GM19035 (cell line): ENCODE measurements around the gene PRPF6.
"Not testable (repeated sequence)": the region's sequence is repeated elsewhere in the genome, so short reads cannot be mapped to it uniquely, and the experiment has no call there.

Experiments used
- ATAC-seq: cut with Tn5 transposase; IDR thresholded peaks from one replicate; pipeline ENCODE4 v1.9.1; 2021; ENCODE audit not compliant: unreplicated experiment

PRPF6 gene

GRCh38 chr20:64010711-64011237 lies 29.8 kb downstream of the PRPF6 start:
- no peak for ATAC-seq

- ATAC-seq: no peak
Measured at GRCh38 chr20:64011366-64011779, 30.4 kb downstream of the PRPF6 start.

DNA sequence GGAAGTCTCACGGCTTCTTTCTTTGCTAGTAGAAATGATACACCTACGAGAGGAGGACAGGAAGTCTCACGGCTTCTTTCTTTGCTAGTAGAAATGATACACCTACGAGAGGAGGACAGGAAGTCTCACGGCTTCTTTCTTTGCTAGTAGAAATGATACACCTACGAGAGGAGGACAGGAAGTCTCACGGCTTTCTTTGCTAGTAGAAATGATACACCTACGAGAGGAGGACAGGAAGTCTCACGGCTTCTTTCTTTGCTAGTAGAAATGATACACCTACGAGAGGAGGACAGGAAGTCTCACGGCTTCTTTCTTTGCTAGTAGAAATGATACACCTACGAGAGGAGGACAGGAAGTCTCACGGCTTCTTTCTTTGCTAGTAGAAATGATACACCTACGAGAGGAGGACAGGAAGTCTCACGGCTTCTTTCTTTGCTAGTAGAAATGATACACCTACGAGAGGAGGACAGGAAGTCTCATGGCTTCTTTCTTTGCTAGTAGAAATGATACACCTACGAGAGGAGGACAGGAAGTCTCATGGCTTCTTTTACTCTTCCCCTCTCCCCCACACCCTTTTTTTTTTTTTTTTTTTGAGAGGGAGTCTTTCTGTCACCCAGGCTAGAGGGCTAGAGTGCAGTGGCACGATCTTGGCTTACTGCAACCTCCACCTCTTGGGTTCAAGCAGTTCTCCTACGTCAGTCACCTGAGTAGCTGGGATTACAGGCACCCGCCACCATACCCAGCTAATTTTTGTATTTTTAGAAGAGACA lies 31.6 kb downstream of the PRPF6 start:
- ATAC-seq: not testable (repeated sequence)

DNA sequence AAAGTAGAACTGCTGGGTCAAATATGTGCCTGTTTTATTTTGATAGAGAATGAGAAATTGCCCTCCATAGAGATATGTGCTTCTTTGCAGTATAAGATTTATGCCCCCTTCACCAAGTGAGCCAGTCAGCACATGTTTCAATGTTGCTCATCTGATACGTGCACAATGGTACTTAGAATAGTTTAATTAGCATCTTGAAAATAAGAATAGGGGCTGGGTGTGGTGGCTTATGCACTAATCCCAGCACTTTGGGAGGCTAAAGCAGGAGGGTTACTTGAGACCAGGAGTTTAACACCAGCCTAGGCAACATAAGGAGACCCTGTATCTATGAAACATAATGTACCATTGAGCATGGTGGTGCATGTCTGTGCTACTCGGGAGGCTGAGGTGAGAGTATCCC lies 34.7 kb downstream of the PRPF6 start:
- ATAC-seq: no peak

DNA sequence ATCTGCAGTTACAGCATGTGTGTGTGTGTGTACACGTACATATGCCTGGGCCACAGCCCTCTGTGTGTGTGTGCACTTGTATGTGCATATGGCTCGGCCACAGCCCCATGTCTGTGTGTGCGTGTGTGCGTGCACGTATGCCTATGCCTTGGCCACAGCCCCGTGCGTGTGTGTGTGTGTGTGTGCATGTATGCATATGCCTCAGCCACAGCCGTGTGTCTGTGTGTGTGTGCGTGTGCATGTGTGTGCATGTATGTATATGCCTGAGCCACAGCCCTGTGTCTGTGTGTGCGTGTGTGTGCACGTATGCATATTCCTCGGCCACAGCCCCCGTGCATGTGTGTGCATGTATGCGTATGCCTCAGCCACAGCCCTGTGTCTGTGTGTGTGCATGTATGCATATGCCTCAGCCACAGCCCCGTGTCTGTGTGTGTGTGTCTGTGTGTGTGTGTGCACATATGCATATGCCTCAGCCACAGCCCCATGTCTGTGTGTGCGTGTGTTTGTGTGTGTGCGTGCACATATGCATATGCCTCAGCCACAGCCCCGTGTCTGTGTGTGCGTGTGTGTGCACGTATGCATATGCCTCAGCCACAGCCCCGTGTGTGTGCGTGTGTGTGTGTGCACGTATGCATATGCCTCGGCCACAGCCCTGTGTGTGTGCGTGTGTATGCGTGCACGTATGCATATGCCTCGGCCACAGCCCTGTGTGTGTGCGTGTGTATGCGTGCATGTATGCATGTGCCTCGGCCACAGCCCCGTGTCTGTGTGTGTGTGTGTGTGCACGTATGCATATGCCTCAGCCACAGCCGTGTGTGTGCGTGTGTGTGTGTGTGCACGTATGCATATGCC lies 40.4 kb downstream of the PRPF6 start:
- ATAC-seq: no peak

GRCh38 chr20:64022671-64023360 lies 41.9 kb downstream of the PRPF6 start:
- no peak for ATAC-seq

DNA sequence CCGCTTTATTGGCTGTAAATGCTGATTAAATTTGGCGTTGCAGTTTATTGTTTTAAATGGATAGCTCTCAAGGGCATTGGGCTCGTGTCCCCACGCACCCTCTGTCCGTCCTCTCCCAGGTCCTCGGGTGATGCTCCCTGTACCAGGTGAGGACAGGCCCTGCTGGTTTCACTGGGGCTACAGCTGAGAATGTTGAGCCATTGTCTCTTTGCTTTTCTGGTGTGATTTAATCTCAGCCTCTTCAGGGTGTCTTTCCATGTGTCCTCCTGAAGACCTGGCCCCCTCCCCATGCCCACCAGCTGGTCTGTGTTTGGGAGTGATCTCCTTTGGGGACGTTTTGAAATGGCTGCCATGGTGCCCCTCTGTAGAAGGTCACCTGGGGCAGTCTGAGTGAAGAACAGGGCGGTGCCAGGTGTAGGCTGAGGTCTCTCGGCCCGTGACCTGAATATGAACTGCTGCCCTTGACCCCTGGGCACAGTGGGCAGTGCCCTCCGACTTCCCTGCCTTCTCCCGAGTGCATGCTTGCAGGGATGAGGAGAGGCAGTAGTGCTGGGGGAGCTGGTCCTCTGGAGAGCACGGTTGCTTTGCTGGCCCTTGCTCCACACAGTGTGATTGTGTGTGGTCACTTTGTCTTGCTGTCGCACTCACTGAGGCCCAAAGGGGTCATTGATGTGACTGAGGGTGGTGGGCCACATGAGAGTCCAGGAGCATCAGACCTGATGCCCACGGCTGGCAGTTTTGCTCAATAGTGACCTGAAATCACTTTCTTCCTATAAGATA lies 42.6 kb downstream of the PRPF6 start:
- ATAC-seq: no peak

GRCh38 chr20:64024141-64024990 lies 43.4 kb downstream of the PRPF6 start:
- no peak for ATAC-seq

DNA sequence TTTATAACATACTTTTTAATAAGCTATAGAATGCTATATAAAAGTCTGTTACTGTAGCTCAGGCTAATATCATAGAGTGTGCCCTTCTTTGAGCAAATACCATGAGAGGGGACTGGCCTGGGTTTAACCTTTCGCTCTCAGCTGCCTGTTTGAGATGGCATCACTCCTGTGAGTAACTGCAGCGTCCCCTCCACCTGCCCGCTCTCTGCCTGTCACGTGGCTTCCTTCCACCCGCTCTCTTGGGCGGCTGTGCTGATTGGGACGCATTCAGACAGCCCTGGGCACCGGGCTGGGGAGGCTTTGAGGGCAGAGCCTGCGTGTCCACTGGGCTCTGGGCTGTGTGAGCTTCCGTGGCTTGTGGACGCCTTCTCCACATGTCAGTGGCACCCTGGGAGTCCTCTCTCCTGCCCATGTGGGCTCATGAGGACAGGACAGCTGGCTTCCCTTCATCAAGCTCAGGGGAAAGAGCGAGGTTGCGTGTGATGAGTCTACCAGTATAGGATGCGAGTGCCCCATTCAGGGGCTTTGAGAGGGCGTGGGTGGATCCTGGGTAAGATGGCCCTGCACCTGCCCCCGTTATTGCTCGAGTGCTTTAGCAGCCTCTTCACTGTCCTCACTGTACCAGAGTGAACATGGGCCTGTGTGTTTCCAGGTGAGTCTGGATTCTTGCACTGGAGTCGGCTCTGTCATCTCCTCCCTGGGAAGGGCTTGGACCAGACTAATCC lies 44.3 kb downstream of the PRPF6 start:
- no peak for ATAC-seq

DNA sequence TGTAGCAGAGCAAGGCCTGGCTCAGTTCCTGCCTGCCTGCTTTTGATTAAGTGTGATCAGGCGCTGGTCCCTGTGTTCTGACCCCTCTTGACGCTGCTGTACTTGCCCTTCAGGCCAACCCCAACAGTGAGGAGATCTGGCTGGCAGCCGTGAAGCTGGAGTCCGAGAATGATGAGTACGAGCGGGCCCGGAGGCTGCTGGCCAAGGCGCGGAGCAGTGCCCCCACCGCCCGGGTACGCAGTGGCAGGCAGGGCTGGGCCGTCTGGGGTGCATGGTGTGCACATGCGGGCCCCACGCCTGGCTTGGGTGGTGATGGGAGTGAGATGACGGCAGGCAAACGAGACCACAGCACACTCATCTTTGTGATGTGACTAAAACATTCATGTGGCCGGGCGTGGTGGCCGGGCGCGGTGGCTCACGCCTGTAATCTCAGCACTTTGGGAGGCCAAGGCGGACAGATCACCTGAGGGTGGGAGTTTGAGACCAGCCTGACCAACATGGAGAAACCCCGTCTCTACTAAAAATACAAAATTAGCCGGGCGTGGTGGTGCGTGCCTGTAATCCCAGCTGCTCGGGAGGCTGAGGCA lies 45.0 kb downstream of the PRPF6 start:
- ATAC-seq: no peak

DNA sequence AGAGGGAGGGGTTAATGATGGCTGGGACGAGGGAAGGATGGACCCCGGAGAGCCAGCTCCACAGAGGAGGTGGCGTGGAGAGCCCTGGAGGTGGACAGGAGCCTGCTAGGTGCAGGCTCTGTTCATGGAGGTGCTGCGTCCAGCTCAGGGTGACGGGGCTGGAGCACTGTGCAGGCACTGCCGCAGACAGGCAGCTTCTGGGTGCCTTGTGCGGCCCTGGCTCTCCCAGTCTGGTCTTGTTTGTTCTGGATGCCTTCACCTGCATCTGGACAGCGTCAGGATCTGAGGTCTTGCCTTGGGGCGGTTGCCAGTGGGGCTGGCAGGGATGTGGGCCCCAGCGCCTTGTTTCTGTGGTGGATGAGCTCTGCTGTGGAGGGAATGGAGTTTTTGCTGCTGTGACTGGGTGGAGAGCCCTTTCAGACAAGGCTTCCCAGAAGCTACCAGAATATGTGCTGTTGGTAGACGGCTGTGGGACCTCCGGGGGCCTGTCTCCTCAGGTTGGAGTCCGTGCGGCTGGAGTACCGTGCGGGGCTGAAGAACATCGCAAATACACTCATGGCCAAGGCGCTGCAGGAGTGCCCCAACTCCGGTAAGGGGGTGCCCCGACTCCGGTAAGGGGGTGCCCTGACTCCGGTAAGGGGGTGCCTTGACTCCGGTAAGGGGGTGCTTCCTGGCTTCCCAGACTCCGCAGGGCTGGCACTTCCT lies 47.2 kb downstream of the PRPF6 start:
- ATAC-seq: no peak

DNA sequence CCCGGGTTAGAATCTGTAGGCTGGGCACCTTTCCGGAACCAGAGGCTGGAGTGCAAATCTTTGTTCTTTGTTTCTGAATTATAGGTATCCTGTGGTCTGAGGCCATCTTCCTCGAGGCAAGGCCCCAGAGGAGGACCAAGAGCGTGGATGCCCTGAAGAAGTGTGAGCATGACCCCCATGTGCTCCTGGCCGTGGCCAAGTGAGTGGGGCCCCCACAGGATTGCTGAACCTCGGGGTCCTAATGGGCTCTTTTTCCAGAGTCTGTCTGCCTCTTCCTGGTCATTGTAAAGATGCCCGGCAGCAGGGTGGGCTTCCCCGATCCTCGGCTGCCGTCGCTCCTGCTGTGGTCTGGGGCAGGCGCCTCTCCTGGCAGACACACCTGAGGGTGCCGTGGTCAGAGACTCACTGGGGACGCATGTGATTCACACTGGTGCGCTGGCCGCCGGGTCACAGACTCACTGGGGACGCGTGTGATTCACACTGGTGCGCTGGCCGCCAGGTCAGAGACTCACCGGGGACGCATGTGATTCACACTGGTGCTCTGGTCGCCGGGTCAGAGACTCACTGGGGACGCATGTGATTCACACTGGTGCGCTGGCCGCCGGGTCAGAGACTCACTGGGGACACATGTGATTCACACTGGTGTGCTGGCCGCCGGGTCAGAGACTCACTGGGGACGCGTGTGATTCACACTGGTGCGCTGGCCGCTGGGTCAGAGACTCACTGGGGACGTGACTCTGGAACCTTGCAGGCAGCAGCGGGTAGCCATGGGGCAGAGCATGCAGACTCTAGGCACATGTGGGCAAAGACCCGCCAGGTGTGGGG lies 48.6 kb downstream of the PRPF6 start:
- ATAC-seq: no peak

DNA sequence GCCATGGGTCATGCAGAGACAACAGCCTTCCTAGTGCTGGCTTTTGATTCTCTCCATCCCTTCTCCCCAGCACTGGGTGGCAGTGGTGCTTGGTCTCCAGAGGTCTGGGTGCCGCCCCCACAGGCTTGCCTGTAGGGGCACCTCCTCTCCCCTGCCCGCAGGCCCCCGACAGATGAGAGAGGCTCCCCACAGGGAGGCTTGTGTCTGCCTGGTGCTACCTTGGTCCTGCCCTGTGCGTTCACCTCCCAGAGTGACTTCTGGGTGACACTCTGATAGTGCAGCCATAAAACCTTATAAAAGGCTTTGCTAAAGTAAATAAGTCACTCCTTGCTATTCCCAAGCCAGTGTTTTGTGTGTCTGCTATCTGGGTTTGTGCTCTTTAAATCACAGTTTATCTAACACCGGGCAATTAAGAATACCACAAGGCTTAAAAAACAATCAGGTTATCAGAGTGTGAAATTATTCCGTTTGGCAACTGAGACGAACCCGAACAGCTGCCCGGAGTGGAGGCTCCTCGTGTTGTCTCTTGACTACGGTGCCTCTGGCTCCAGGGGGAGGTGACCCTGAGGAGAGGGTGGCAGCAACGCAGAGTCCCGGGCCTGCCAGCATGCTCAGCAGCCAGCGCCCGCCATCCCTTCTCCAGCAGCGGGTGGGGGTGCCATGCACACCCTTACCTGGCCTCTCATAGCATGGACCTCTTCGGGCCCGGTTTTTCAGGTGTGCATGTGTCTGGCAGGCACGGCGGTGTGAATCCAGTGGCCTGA lies 49.6 kb downstream of the PRPF6 start:
- ATAC-seq: no peak

- no peak for ATAC-seq
Measured at GRCh38 chr20:64031822-64032314, 50.9 kb downstream of the PRPF6 start.

DNA sequence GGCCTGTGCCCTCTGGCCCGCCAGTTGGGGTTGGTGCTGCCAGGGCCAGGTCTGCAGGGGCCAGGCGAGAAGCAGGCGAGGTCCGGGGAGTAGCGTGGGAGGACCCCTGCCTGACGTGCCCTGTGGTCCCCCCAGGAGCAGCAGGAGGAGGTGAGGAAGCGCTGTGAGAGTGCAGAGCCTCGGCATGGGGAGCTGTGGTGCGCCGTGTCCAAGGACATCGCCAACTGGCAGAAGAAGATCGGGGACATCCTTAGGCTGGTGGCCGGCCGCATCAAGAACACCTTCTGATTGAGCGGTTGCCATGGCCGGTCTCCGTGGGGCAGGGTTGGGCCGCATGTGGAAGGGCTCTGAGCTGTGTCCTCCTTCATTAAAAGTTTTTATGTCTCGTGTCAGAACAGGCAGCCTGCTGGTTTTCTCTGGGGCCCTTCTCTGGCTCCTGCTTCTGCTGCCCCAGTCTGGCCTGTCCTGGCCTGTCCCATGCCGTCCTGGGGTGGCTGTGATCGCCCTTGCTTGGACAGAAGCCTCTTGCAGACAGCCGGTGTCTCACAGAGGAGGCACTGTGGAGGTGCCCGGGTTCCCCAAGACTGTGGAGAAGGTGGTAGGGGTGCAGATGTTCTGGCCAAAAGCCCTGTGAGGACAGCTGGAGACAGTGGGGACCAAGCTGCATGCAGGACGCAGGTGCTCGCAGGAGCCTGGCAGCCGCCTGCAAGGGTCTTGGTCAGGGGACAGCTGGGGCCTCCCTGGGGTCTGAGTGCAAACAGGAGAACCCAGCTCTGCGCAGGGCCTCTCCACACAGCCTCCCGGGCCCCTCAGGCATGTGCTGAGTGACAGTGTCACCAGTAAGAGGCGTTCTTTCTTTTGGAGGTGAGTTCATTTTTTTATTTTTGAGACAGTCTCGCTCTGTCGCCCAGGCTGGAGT lies 52.0 kb downstream of the PRPF6 start:
- no peak for ATAC-seq
